Measurements from ENCODE around the gene LMCD1. TPM values are rescaled to one million over a fixed set of nuclear protein-coding genes. Genes with fewer than 3 reads are reported as not detected.

The LMCD1 gene
- total and polyA plus RNA-seq, 7 donors = 6.5 to 49.3 (median 16.2) TPM

- TF ChIP-seq EP300 (IDR thresholded peaks at IDR 0.05) = no peak
- TF ChIP-seq POLR2AphosphoS5 (IDR thresholded peaks at IDR 0.05) = no peak
- no peak for TF ChIP-seq POLR2A (IDR thresholded peaks at IDR 0.05)
- no peak for TF ChIP-seq CTCF (IDR thresholded peaks at IDR 0.05)
These were observed 28.6 kb upstream of the LMCD1 start for GRCh38 chr3:8473029-8473428.

GRCh38 chr3:8473990-8474389 lies 27.6 kb upstream of the LMCD1 start:
- WGBS, 2 donors = 57 to 70% methylated on average over 4 of the region's 4 CpGs
- intact Hi-C loops (cut with DNase I) = no loop called here
- DNase-seq = no peak
- H3K27me3 ChIP-seq = no peaks in the 10 kb centered on the region
- no peak for TF ChIP-seq POLR2AphosphoS5 (IDR thresholded peaks at IDR 0.05)
- TF ChIP-seq EP300 (IDR thresholded peaks at IDR 0.05) = no peak
- no peak for TF ChIP-seq CTCF (IDR thresholded peaks at IDR 0.05)
- no peak for TF ChIP-seq POLR2A (IDR thresholded peaks at IDR 0.05)
- no peaks in the 10 kb centered on the region for H3K36me3 ChIP-seq
- no peak overlapping the region for H3K27ac ChIP-seq
- no peak overlapping the region for H3K4me3 ChIP-seq
- no peaks in the 10 kb centered on the region for H3K9me3 ChIP-seq
- peaks cover 0 to 7% (median 3%) of the 10 kb centered on the region in 4 donors for H3K4me1 ChIP-seq

More at GRCh38 chr3:8473029-8473428, 28.6 kb upstream of the LMCD1 start:
- no peak for DNase-seq
- H3K9me3 ChIP-seq = no peaks in the 10 kb centered on the region
- H3K27me3 ChIP-seq = no peaks in the 10 kb centered on the region
- intact Hi-C loops (cut with DNase I) = no loop called here
- H3K36me3 ChIP-seq = no peaks in the 10 kb centered on the region
- no peak overlapping the region for H3K27ac ChIP-seq
- 93 to 95% methylated on average over 4 of the region's 4 CpGs for WGBS, 2 donors
- no peak overlapping the region for H3K4me3 ChIP-seq
- peaks cover 0 to 7% (median 3%) of the 10 kb centered on the region in 4 donors for H3K4me1 ChIP-seq

- H3K4me1 ChIP-seq = peaks cover 0 to 7% (median 3%) of the 10 kb centered on the region in 4 donors
- no peaks in the 10 kb centered on the region for H3K36me3 ChIP-seq
- no peak overlapping the region for H3K27ac ChIP-seq
- DNase-seq = no peak
- H3K27me3 ChIP-seq = no peaks in the 10 kb centered on the region
- TF ChIP-seq POLR2A (IDR thresholded peaks at IDR 0.05) (no peak), POLR2AphosphoS5 (IDR thresholded peaks at IDR 0.05) (no peak), CTCF (IDR thresholded peaks at IDR 0.05) (no peak), EP300 (IDR thresholded peaks at IDR 0.05) (no peak)
- no peaks in the 10 kb centered on the region for H3K9me3 ChIP-seq
- intact Hi-C loops (cut with DNase I) = no loop called here
- H3K4me3 ChIP-seq = no peak overlapping the region
- 96 to 99% methylated on average over 2 of the region's 2 CpGs for WGBS, 2 donors
These were observed 26.6 kb upstream of the LMCD1 start for GRCh38 chr3:8474991-8475390.

- TF ChIP-seq CTCF (IDR thresholded peaks at IDR 0.05) = no peak
- TF ChIP-seq POLR2A (IDR thresholded peaks at IDR 0.05) = no peak
- TF ChIP-seq EP300 (IDR thresholded peaks at IDR 0.05) = no peak
- no peak for TF ChIP-seq POLR2AphosphoS5 (IDR thresholded peaks at IDR 0.05)
- 11 to 40% methylated on average over 3 of the region's 3 CpGs for WGBS, 2 donors
- Histone ChIP-seq H3K4me3 (no peak overlapping the region), H3K4me1 (peaks cover 0 to 21% (median 17%) of the 10 kb centered on the region in 4 donors), H3K27ac (no peak overlapping the region), H3K9me3 (no peaks in the 10 kb centered on the region), H3K36me3 (no peaks in the 10 kb centered on the region), H3K27me3 (no peaks in the 10 kb centered on the region)
- DNase-seq = no peak
- intact Hi-C loops (cut with DNase I) = no loop called here
These were observed 20.9 kb upstream of the LMCD1 start for GRCh38 chr3:8480699-8481098.

GRCh38 chr3:8481380-8481779 lies 20.2 kb upstream of the LMCD1 start:
- TF ChIP-seq POLR2AphosphoS5 (IDR thresholded peaks at IDR 0.05) = no peak
- TF ChIP-seq POLR2A (IDR thresholded peaks at IDR 0.05) = no peak
- TF ChIP-seq EP300 (IDR thresholded peaks at IDR 0.05) = no peak
- intact Hi-C loops (cut with DNase I) = no loop called here
- Histone ChIP-seq H3K4me1 (peaks cover 0 to 21% (median 17%) of the 10 kb centered on the region in 4 donors), H3K4me3 (no peak overlapping the region), H3K9me3 (no peaks in the 10 kb centered on the region), H3K27ac (no peak overlapping the region), H3K27me3 (no peaks in the 10 kb centered on the region), H3K36me3 (no peaks in the 10 kb centered on the region)
- no peak for DNase-seq
- WGBS, 2 donors = 84% methylated on average over 2 of the region's 2 CpGs

Measured in sigmoid colon (tissue), 7 donors.